Measurements from ENCODE around the gene SPOCK1. TPM values are rescaled to one million over a fixed set of nuclear protein-coding genes. Genes with fewer than 3 reads are reported as not detected.

The SPOCK1 gene
- polyA plus RNA-seq, 2 of the 4 experiments (the other 2 are of a cell fraction), result 28.9 to 40.8 TPM

DNA sequence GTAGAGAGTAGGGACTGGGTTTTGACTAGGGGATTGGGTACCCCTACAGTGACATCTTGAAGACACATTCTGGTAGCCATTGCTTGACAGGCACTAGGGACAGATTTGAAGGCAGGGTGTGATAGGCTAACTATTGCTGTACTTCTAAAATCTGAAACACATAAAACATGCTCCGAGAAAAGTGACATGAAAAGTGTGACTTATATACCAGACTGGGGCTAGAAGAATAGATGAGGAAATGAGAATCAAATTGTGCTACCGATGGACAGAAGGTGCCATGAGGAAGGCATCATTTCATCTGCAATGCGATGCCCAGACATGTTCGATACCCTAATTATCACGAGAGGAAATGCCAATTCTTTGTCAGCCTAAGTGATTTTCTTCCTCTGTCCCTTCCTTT, 475.8 kb downstream of the SPOCK1 start (continued):
- TF ChIP-seq, protein P1, sequence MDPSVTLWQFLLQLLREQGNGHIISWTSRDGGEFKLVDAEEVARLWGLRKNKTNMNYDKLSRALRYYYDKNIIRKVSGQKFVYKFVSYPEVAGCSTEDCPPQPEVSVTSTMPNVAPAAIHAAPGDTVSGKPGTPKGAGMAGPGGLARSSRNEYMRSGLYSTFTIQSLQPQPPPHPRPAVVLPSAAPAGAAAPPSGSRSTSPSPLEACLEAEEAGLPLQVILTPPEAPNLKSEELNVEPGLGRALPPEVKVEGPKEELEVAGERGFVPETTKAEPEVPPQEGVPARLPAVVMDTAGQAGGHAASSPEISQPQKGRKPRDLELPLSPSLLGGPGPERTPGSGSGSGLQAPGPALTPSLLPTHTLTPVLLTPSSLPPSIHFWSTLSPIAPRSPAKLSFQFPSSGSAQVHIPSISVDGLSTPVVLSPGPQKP (IDR thresholded peaks at IDR 0.05; ENCODE audit: low read depth, low read length), result no peak
- TF ChIP-seq NFE2L2 (conservative IDR thresholded peaks at IDR 0.05; ENCODE audit: low read length) (no peak), POLR2AphosphoS2 (conservative IDR thresholded peaks at IDR 0.05; ENCODE audit: low read length) (no peak), MAFK (IDR thresholded peaks at IDR 0.05; ENCODE audit: partially characterized antibody) (no peak), SMC3 (IDR thresholded peaks at IDR 0.05) (no peak), RAD21 (conservative IDR thresholded peaks at IDR 0.05 in 1 of 2, IDR thresholded peaks at IDR 0.05 in 1 of 2) (no peak)
- TF ChIP-seq, protein P2, sequence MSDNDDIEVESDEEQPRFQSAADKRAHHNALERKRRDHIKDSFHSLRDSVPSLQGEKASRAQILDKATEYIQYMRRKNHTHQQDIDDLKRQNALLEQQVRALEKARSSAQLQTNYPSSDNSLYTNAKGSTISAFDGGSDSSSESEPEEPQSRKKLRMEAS (IDR thresholded peaks at IDR 0.05), result no peak

DNA sequence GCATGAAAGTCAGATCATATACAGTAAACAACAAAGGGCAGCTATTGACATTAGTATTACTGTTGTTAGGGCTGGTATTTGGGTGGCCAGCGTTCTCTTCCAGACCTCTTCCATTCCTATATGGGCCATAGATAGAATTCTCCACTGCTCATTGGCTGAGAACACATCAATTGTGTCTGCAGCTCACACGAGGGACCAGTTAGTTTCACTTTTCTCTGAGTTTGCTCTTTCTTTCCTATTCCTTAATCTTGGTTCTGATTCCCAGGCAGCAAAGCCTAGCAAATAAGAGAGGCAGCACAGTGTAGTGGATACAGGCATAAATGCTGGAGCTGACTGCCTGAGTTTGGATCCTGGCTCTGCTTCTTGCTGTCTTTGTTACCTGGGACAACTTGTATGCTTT, 476.4 kb downstream of the SPOCK1 start:
- DNase-seq (ENCODE audit: low read depth in 1 of 2, low spot score in 1 of 2) (no peak), FAIRE-seq (no peak), ATAC-seq (no peak)
- H3K9me3 ChIP-seq, result no peaks in the 10 kb centered on the region
- POLR2A ChIA-PET, result no interaction called here
- WGBS (ENCODE audit: missing lambda C conversion rate), result 34% methylated on average over 2 of the region's 2 CpGs
- no peak overlapping the region for H3K4me2 ChIP-seq
- TF ChIP-seq CBX2 (IDR thresholded peaks at IDR 0.05; ENCODE audit: borderline replicate concordance, low read depth), result no peak
- TF ChIP-seq EHMT2 (IDR thresholded peaks at IDR 0.05; ENCODE audit: low read depth), result no peak
- no peak for TF ChIP-seq ZSCAN20 (CRISPR knock-in tag; IDR thresholded peaks at IDR 0.05)
- TF ChIP-seq KDM5A (IDR thresholded peaks at IDR 0.05), result no peak
- no peak for TF ChIP-seq RCOR1 (IDR thresholded peaks at IDR 0.05; ENCODE audit: low read depth, low read length)
- TF ChIP-seq HEYL (CRISPR knock-in tag; IDR thresholded peaks at IDR 0.05), result no peak
- TF ChIP-seq RAD21 (conservative IDR thresholded peaks at IDR 0.05 in 1 of 2, IDR thresholded peaks at IDR 0.05 in 1 of 2), result no peak
- no peak for TF ChIP-seq MYC (IDR thresholded peaks at IDR 0.05; ENCODE audit: borderline replicate concordance, low read length)
- no peak for TF ChIP-seq CBX8 (IDR thresholded peaks at IDR 0.05)
- TF ChIP-seq JUNB (IDR thresholded peaks at IDR 0.05), result no peak
- no peak for TF ChIP-seq ZFP36 (IDR thresholded peaks at IDR 0.05; ENCODE audit: borderline replicate concordance, partially characterized antibody)
- TF ChIP-seq RFX5 (IDR thresholded peaks at IDR 0.05), result no peak
- TF ChIP-seq, protein P3, sequence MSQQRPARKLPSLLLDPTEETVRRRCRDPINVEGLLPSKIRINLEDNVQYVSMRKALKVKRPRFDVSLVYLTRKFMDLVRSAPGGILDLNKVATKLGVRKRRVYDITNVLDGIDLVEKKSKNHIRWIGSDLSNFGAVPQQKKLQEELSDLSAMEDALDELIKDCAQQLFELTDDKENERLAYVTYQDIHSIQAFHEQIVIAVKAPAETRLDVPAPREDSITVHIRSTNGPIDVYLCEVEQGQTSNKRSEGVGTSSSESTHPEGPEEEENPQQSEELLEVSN (IDR thresholded peaks at IDR 0.05; ENCODE audit: borderline replicate concordance, low read depth), result no peak
- TF ChIP-seq, protein P1 (IDR thresholded peaks at IDR 0.05; ENCODE audit: low read depth, low read length), result no peak
- CTCF ChIA-PET, result interaction anchor here (1.3 kb wide), 1 partner anchor 40 kb away, joined by 3 read pairs; no protein-coding TSS in a partner anchor
- H3K27ac ChIP-seq, result no peak overlapping the region
- H3K4me3 ChIP-seq, result no peak overlapping the region
- H3K4me1 ChIP-seq, result no peaks in the 10 kb centered on the region

DNA sequence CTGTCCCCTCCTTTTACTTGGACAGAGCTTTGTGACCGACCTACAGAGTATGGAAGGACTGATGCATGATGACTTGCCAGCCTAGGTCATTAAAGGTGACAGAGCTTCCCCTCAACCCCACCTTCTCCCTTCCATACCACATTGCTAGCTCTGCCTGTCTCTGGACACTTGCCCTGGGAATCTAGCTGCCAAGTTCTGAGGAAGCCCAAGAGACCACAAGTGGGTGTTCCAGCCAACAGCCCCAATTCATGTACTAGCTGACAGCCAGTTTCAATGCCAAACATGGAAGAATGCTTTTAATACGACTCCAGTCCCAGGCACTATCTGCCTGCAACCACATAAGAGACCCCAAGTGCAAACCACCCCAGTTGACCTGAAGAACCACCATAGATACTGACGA, 477.1 kb downstream of the SPOCK1 start:
- ATAC-seq (no peak), FAIRE-seq (no peak), DNase-seq (ENCODE audit: low read depth in 1 of 2, low spot score in 1 of 2) (no peak)
- ChIA-PET CTCF (interaction anchor here (1.3 kb wide), 1 partner anchor 40 kb away, joined by 3 read pairs; no protein-coding TSS in a partner anchor), POLR2A (no interaction called here)
- Histone ChIP-seq H3K4me3 (no peak overlapping the region), H3K4me1 (no peaks in the 10 kb centered on the region), H3K4me2 (no peak overlapping the region), H3K27ac (no peak overlapping the region), H3K9me3 (no peaks in the 10 kb centered on the region)
- 32% methylated on average over 3 of the region's 3 CpGs for WGBS (ENCODE audit: missing lambda C conversion rate)
- TF ChIP-seq KDM1A (IDR thresholded peaks at IDR 0.05; ENCODE audit: low read depth), result no peak
- no peak for TF ChIP-seq NFE2L2 (conservative IDR thresholded peaks at IDR 0.05; ENCODE audit: low read length)
- no peak for TF ChIP-seq JUNB (IDR thresholded peaks at IDR 0.05)
- TF ChIP-seq, protein P4, sequence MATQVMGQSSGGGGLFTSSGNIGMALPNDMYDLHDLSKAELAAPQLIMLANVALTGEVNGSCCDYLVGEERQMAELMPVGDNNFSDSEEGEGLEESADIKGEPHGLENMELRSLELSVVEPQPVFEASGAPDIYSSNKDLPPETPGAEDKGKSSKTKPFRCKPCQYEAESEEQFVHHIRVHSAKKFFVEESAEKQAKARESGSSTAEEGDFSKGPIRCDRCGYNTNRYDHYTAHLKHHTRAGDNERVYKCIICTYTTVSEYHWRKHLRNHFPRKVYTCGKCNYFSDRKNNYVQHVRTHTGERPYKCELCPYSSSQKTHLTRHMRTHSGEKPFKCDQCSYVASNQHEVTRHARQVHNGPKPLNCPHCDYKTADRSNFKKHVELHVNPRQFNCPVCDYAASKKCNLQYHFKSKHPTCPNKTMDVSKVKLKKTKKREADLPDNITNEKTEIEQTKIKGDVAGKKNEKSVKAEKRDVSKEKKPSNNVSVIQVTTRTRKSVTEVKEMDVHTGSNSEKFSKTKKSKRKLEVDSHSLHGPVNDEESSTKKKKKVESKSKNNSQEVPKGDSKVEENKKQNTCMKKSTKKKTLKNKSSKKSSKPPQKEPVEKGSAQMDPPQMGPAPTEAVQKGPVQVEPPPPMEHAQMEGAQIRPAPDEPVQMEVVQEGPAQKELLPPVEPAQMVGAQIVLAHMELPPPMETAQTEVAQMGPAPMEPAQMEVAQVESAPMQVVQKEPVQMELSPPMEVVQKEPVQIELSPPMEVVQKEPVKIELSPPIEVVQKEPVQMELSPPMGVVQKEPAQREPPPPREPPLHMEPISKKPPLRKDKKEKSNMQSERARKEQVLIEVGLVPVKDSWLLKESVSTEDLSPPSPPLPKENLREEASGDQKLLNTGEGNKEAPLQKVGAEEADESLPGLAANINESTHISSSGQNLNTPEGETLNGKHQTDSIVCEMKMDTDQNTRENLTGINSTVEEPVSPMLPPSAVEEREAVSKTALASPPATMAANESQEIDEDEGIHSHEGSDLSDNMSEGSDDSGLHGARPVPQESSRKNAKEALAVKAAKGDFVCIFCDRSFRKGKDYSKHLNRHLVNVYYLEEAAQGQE (IDR thresholded peaks at IDR 0.05), result no peak
- TF ChIP-seq, protein P5, sequence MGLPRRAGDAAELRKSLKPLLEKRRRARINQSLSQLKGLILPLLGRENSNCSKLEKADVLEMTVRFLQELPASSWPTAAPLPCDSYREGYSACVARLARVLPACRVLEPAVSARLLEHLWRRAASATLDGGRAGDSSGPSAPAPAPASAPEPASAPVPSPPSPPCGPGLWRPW (IDR thresholded peaks at IDR 0.05), result no peak
- TF ChIP-seq, protein P1 (IDR thresholded peaks at IDR 0.05; ENCODE audit: low read depth, low read length), result no peak
- no peak for TF ChIP-seq ESRRA (IDR thresholded peaks at IDR 0.05; ENCODE audit: borderline replicate concordance, low read length)
- TF ChIP-seq FOSB (CRISPR knock-in tag; IDR thresholded peaks at IDR 0.05), result no peak
- TF ChIP-seq HEYL (CRISPR knock-in tag; IDR thresholded peaks at IDR 0.05), result no peak
- TF ChIP-seq RNF2 (IDR thresholded peaks at IDR 0.05; ENCODE audit: borderline replicate concordance, low read depth), result no peak
- no peak for TF ChIP-seq EHMT2 (IDR thresholded peaks at IDR 0.05; ENCODE audit: low read depth)
- TF ChIP-seq SMC3 (IDR thresholded peaks at IDR 0.05), result no peak
- TF ChIP-seq POLR2AphosphoS2 (conservative IDR thresholded peaks at IDR 0.05; ENCODE audit: low read length), result no peak
- TF ChIP-seq, protein P2 (IDR thresholded peaks at IDR 0.05), result no peak
- TF ChIP-seq NPAS2 (CRISPR knock-in tag; IDR thresholded peaks at IDR 0.05; ENCODE audit: borderline replicate concordance), result no peak
